Stimulated activated naive B cell treated with anti-CD40 and anti-IgM and Interleukin-4, amounts not matched to agents 10 μg/mL and 1 μg/mL and 100 μg/mL, for 72 hours (primary cell): Measurements from ENCODE around the gene PSD2.

Experiments
- ATAC-seq, 2 donors: fragments of 150-1000 bp; cut with Tn5 transposase; replicated peaks; 2 replicates each; pipeline ENCODE4 v1.10.0; 2021; ENCODE audit warnings: moderate library complexity in 1 of 2
- DNase-seq: peaks from one replicate; pipeline ENCODE4 v3.0.0; 2021
- H3K27ac Mint-ChIP-seq: one replicate; pipeline ENCODE4 v1.8.0; 2022; ENCODE audit warnings: mild to moderate bottlenecking, mixed read lengths
- H3K27me3 Mint-ChIP-seq, 2 donors: one replicate each; pipeline ENCODE4 v1.8.0; 2022; ENCODE audit warnings: mixed read lengths in 2 of 2
- H3K36me3 Mint-ChIP-seq, 2 donors: one replicate each; pipeline ENCODE4 v1.8.0; 2022; ENCODE audit warnings: mixed read lengths in 2 of 2, mild to moderate bottlenecking in 1 of 2
- H3K4me1 Mint-ChIP-seq, 2 donors: one replicate each; pipeline ENCODE4 v1.8.0; 2022; ENCODE audit warnings: mixed read lengths in 2 of 2, mild to moderate bottlenecking in 1 of 2
- H3K4me3 Mint-ChIP-seq, 2 donors: one replicate each; pipeline ENCODE4 v1.8.0; 2022; ENCODE audit warnings: mild to moderate bottlenecking in 2 of 2, mixed read lengths in 2 of 2, moderate library complexity in 1 of 2
- H3K9me3 Mint-ChIP-seq, 2 donors: one replicate each; pipeline ENCODE4 v1.8.0; 2022; ENCODE audit warnings: mixed read lengths in 2 of 2, mild to moderate bottlenecking in 1 of 2

PSD2 gene

GRCh38 chr5:139863855-139864558 is 68.4 kb downstream of the PSD2 start:
- Mint-ChIP-seq H3K36me3 (no peaks in the 10 kb centered on the region), H3K27me3 (peaks cover 30 to 39% of the 10 kb centered on the region in 2 donors), H3K4me1 (peaks cover 0 to 2% of the 10 kb centered on the region in 2 donors), H3K4me3 (no peak overlapping the region), H3K27ac (no peak overlapping the region), H3K9me3 (no peaks in the 10 kb centered on the region)
- DNase-seq (peak; percentile 32), ATAC-seq (peak; percentile 76 to 82)

GRCh38 chr5:139864716-139865483 is 69.3 kb downstream of the PSD2 start:
- ATAC-seq (no peak), DNase-seq (no peak)
- peaks cover 0 to 2% of the 10 kb centered on the region in 2 donors for H3K4me1 Mint-ChIP-seq
- no peaks in the 10 kb centered on the region for H3K36me3 Mint-ChIP-seq
- peaks cover 32 to 41% of the 10 kb centered on the region in 2 donors for H3K27me3 Mint-ChIP-seq
- H3K9me3 Mint-ChIP-seq, result no peaks in the 10 kb centered on the region
- no peak overlapping the region for H3K4me3 Mint-ChIP-seq
- H3K27ac Mint-ChIP-seq, result no peak overlapping the region

- no peak overlapping the region for H3K27ac Mint-ChIP-seq
- ATAC-seq, result no peak
- H3K4me3 Mint-ChIP-seq, result no peak overlapping the region
- no peaks in the 10 kb centered on the region for H3K9me3 Mint-ChIP-seq
- no peaks in the 10 kb centered on the region for H3K36me3 Mint-ChIP-seq
- H3K4me1 Mint-ChIP-seq, result peaks cover 0 to 2% of the 10 kb centered on the region in 2 donors
- no peak for DNase-seq
- H3K27me3 Mint-ChIP-seq, result peaks cover 41 to 56% of the 10 kb centered on the region in 2 donors
These were observed 71.5 kb downstream of the PSD2 start for GRCh38 chr5:139867109-139867508.

GRCh38 chr5:139867581-139867980 is 72.0 kb downstream of the PSD2 start:
- H3K27ac Mint-ChIP-seq, result no peak overlapping the region
- H3K4me3 Mint-ChIP-seq, result no peak overlapping the region
- no peak for DNase-seq
- ATAC-seq, result no peak
- peaks cover 0 to under 1% of the 10 kb centered on the region in 2 donors for H3K4me1 Mint-ChIP-seq
- peaks cover 46 to 56% of the 10 kb centered on the region in 2 donors for H3K27me3 Mint-ChIP-seq
- no peaks in the 10 kb centered on the region for H3K9me3 Mint-ChIP-seq
- no peaks in the 10 kb centered on the region for H3K36me3 Mint-ChIP-seq

- ATAC-seq (no peak), DNase-seq (no peak)
- Mint-ChIP-seq H3K36me3 (no peaks in the 10 kb centered on the region), H3K27me3 (peaks cover 55 to 69% of the 10 kb centered on the region in 2 donors), H3K9me3 (no peaks in the 10 kb centered on the region), H3K4me1 (no peaks in the 10 kb centered on the region), H3K27ac (no peak overlapping the region), H3K4me3 (no peak overlapping the region)
These were observed 73.6 kb downstream of the PSD2 start for GRCh38 chr5:139869042-139869790.

- peaks cover 49 to 66% of the 10 kb centered on the region in 2 donors for H3K27me3 Mint-ChIP-seq
- no peaks in the 10 kb centered on the region for H3K36me3 Mint-ChIP-seq
- no peak for DNase-seq
- no peaks in the 10 kb centered on the region for H3K9me3 Mint-ChIP-seq
- ATAC-seq, result no peak
- H3K27ac Mint-ChIP-seq, result no peak overlapping the region
- no peaks in the 10 kb centered on the region for H3K4me1 Mint-ChIP-seq
- H3K4me3 Mint-ChIP-seq, result no peak overlapping the region
These were observed 75.1 kb downstream of the PSD2 start for GRCh38 chr5:139870677-139871076.

GRCh38 chr5:139871614-139872013 is 76.0 kb downstream of the PSD2 start:
- H3K27ac Mint-ChIP-seq, result no peak overlapping the region
- ATAC-seq (no peak), DNase-seq (no peak)
- peaks cover 2 to 3% of the 10 kb centered on the region in 2 donors for H3K9me3 Mint-ChIP-seq
- H3K36me3 Mint-ChIP-seq, result no peaks in the 10 kb centered on the region
- no peak overlapping the region for H3K4me3 Mint-ChIP-seq
- H3K4me1 Mint-ChIP-seq, result no peaks in the 10 kb centered on the region
- peaks cover 48 to 64% of the 10 kb centered on the region in 2 donors for H3K27me3 Mint-ChIP-seq

GRCh38 chr5:139872052-139872766 is 76.6 kb downstream of the PSD2 start:
- H3K4me1 Mint-ChIP-seq, result no peaks in the 10 kb centered on the region
- no peak overlapping the region for H3K27ac Mint-ChIP-seq
- ATAC-seq (no peak), DNase-seq (no peak)
- peaks cover 42 to 58% of the 10 kb centered on the region in 2 donors for H3K27me3 Mint-ChIP-seq
- no peaks in the 10 kb centered on the region for H3K36me3 Mint-ChIP-seq
- H3K9me3 Mint-ChIP-seq, result peaks cover 2 to 3% of the 10 kb centered on the region in 2 donors
- no peak overlapping the region for H3K4me3 Mint-ChIP-seq

GRCh38 chr5:139872851-139873794 is 77.5 kb downstream of the PSD2 start:
- no peaks in the 10 kb centered on the region for H3K36me3 Mint-ChIP-seq
- H3K27me3 Mint-ChIP-seq, result peaks cover 36 to 52% of the 10 kb centered on the region in 2 donors
- ATAC-seq (no peak), DNase-seq (no peak)
- no peak overlapping the region for H3K27ac Mint-ChIP-seq
- H3K9me3 Mint-ChIP-seq, result peaks cover 2 to 3% of the 10 kb centered on the region in 2 donors
- no peaks in the 10 kb centered on the region for H3K4me1 Mint-ChIP-seq
- H3K4me3 Mint-ChIP-seq, result no peak overlapping the region

GRCh38 chr5:139875957-139876356 is 80.3 kb downstream of the PSD2 start:
- Mint-ChIP-seq H3K36me3 (no peaks in the 10 kb centered on the region), H3K27ac (no peak overlapping the region), H3K9me3 (peaks cover 2 to 3% of the 10 kb centered on the region in 2 donors), H3K4me3 (no peak overlapping the region), H3K27me3 (peaks cover 24 to 48% of the 10 kb centered on the region in 2 donors), H3K4me1 (no peaks in the 10 kb centered on the region)
- DNase-seq, result no peak
- no peak for ATAC-seq

GRCh38 chr5:139877129-139877597 is 81.6 kb downstream of the PSD2 start:
- Mint-ChIP-seq H3K27me3 (peaks cover 17 to 49% of the 10 kb centered on the region in 2 donors), H3K9me3 (peaks cover 2 to 3% of the 10 kb centered on the region in 2 donors), H3K27ac (no peak overlapping the region), H3K36me3 (no peaks in the 10 kb centered on the region), H3K4me1 (no peaks in the 10 kb centered on the region), H3K4me3 (no peak overlapping the region)
- DNase-seq (no peak), ATAC-seq (no peak)

GRCh38 chr5:139878093-139878492 is 82.5 kb downstream of the PSD2 start:
- Mint-ChIP-seq H3K9me3 (peaks cover 2 to 3% of the 10 kb centered on the region in 2 donors), H3K27ac (no peak overlapping the region), H3K4me1 (no peaks in the 10 kb centered on the region), H3K4me3 (no peak overlapping the region), H3K36me3 (no peaks in the 10 kb centered on the region), H3K27me3 (peaks cover 12 to 47% of the 10 kb centered on the region in 2 donors)
- ATAC-seq (no peak), DNase-seq (no peak)
